Kidney tubule cell (primary cell): ENCODE data around the gene POU2AF2.
"Not testable (repeated sequence)": the region's sequence is repeated elsewhere in the genome, so short reads cannot be mapped to it uniquely, and the experiment has no call there.

ENCODE experiments used
- DNase-seq: peaks from one replicate; pipeline ENCODE4 v3.0.0-alpha.2; 2018; ENCODE audit warnings: low spot score

POU2AF2 gene

GRCh38 chr11:111259896-111260295 lies 14.4 kb downstream of the POU2AF2 start:
- DNase-seq: peak; percentile 6

- no peak for DNase-seq
Observed at GRCh38 chr11:111260811-111261210, 15.3 kb downstream of the POU2AF2 start.

- no peak for DNase-seq
Observed at GRCh38 chr11:111264646-111265045, 19.1 kb downstream of the POU2AF2 start.

- no peak for DNase-seq
Observed at GRCh38 chr11:111265421-111265820, 19.9 kb downstream of the POU2AF2 start.

- DNase-seq: not testable (repeated sequence)
Observed at GRCh38 chr11:111268303-111268702, 22.8 kb downstream of the POU2AF2 start.

- no peak for DNase-seq
Observed at GRCh38 chr11:111269146-111269868, 23.8 kb downstream of the POU2AF2 start.

- no peak for DNase-seq
Observed at GRCh38 chr11:111272420-111272819, 26.9 kb downstream of the POU2AF2 start.

- DNase-seq: no peak
Observed at GRCh38 chr11:111282562-111283075, 37.1 kb downstream of the POU2AF2 start.

- DNase-seq: no peak
Observed at GRCh38 chr11:111283945-111284481, 38.5 kb downstream of the POU2AF2 start.

- no peak for DNase-seq
Observed at GRCh38 chr11:111285189-111286091, 39.9 kb downstream of the POU2AF2 start.

- DNase-seq: no peak
Observed at GRCh38 chr11:111291764-111292163, 46.2 kb downstream of the POU2AF2 start.

- DNase-seq: not testable (repeated sequence)
Observed at GRCh38 chr11:111292408-111292807, 46.9 kb downstream of the POU2AF2 start.

- DNase-seq: no peak
Observed at GRCh38 chr11:111296196-111296595, 50.7 kb downstream of the POU2AF2 start.

GRCh38 chr11:111297696-111298095 lies 52.2 kb downstream of the POU2AF2 start:
- no peak for DNase-seq

GRCh38 chr11:111298413-111299100 lies 53.0 kb downstream of the POU2AF2 start, which contains the start of gene POU2AF3:
Gene POU2AF3, plus strand, starts transcription at chr11:111298546. Its CDS starts 36 bp downstream, at chr11:111298582.
- DNase-seq: no peak

- DNase-seq: peak; percentile 67
Observed at GRCh38 chr11:111299101-111300026, 53.8 kb downstream of the POU2AF2 start.

- no peak for DNase-seq
Observed at GRCh38 chr11:111300569-111300968, 55.0 kb downstream of the POU2AF2 start.

- no peak for DNase-seq
Observed at GRCh38 chr11:111301004-111301841, 55.7 kb downstream of the POU2AF2 start.

- DNase-seq: no peak
Observed at GRCh38 chr11:111301842-111302118, 56.3 kb downstream of the POU2AF2 start.

GRCh38 chr11:111302298-111302697 lies 56.8 kb downstream of the POU2AF2 start:
- DNase-seq: no peak
